ENCODE data around the gene FAM162A. TPM values are rescaled to one million over a fixed set of nuclear protein-coding genes. Genes with fewer than 3 reads are reported as not detected.

The FAM162A gene
- total RNA-seq, 4 donors from 2014 or later = 9.9 to 24.2 (median 17.8) TPM

- no peak overlapping the region for H3K4me3 ChIP-seq
- H3K9me3 ChIP-seq = no peaks in the 10 kb centered on the region
- no peak overlapping the region for H3K27ac ChIP-seq
- no peak for DNase-seq
- TF ChIP-seq, protein P1, sequence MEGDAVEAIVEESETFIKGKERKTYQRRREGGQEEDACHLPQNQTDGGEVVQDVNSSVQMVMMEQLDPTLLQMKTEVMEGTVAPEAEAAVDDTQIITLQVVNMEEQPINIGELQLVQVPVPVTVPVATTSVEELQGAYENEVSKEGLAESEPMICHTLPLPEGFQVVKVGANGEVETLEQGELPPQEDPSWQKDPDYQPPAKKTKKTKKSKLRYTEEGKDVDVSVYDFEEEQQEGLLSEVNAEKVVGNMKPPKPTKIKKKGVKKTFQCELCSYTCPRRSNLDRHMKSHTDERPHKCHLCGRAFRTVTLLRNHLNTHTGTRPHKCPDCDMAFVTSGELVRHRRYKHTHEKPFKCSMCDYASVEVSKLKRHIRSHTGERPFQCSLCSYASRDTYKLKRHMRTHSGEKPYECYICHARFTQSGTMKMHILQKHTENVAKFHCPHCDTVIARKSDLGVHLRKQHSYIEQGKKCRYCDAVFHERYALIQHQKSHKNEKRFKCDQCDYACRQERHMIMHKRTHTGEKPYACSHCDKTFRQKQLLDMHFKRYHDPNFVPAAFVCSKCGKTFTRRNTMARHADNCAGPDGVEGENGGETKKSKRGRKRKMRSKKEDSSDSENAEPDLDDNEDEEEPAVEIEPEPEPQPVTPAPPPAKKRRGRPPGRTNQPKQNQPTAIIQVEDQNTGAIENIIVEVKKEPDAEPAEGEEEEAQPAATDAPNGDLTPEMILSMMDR (IDR thresholded peaks at IDR 0.05) = no peak
- no peak for TF ChIP-seq POLR2A (IDR thresholded peaks at IDR 0.05)
- no peaks in the 10 kb centered on the region for H3K4me1 ChIP-seq
- peaks cover 0 to 5% (median 0%) of the 10 kb centered on the region in 3 donors for H3K36me3 ChIP-seq
- no peaks in the 10 kb centered on the region for H3K27me3 ChIP-seq
Measured at GRCh38 chr3:122394173-122394572, 10.2 kb downstream of the FAM162A start.

GRCh38 chr3:122395582-122395981, 11.6 kb downstream of the FAM162A start:
- peaks cover 0 to 5% (median 0%) of the 10 kb centered on the region in 3 donors for H3K36me3 ChIP-seq
- H3K27ac ChIP-seq = no peak overlapping the region
- H3K4me3 ChIP-seq = no peak overlapping the region
- no peaks in the 10 kb centered on the region for H3K9me3 ChIP-seq
- H3K4me1 ChIP-seq = no peaks in the 10 kb centered on the region
- DNase-seq = no peak
- TF ChIP-seq, protein P1 (IDR thresholded peaks at IDR 0.05) = no peak
- no peak for TF ChIP-seq POLR2A (IDR thresholded peaks at IDR 0.05)
- H3K27me3 ChIP-seq = no peaks in the 10 kb centered on the region

DNA sequence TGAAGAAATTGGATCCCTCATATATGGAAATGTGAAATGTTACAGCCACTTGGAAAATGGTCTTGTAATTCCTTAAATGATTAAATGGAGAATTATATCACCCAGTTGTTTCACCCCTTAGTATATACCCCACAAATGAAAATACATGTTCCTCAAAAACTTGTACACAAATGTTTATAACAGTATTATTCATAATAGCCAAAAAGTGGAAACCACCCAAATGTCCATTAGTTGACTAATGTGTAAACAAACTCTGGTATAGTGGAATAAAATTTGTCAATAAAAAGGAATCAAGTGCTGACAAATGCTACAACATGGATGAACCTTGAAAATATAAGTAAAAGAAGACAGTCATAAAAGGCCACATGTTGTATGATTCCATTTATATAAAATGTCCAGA, 12.5 kb downstream of the FAM162A start:
- H3K9me3 ChIP-seq = no peaks in the 10 kb centered on the region
- no peak for TF ChIP-seq POLR2A (IDR thresholded peaks at IDR 0.05)
- TF ChIP-seq, protein P1 (IDR thresholded peaks at IDR 0.05) = no peak
- DNase-seq = no peak
- H3K27me3 ChIP-seq = no peaks in the 10 kb centered on the region
- no peak overlapping the region for H3K4me3 ChIP-seq
- peaks cover 0 to 5% (median 0%) of the 10 kb centered on the region in 3 donors for H3K36me3 ChIP-seq
- H3K4me1 ChIP-seq = no peaks in the 10 kb centered on the region
- no peak overlapping the region for H3K27ac ChIP-seq

- no peak for TF ChIP-seq POLR2A (IDR thresholded peaks at IDR 0.05)
- TF ChIP-seq, protein P1 (IDR thresholded peaks at IDR 0.05) = no peak
- Histone ChIP-seq H3K36me3 (peaks cover 0 to 5% (median 0%) of the 10 kb centered on the region in 3 donors), H3K4me1 (no peaks in the 10 kb centered on the region), H3K9me3 (no peaks in the 10 kb centered on the region), H3K27me3 (no peaks in the 10 kb centered on the region), H3K4me3 (no peak overlapping the region), H3K27ac (no peak overlapping the region)
- no peak for DNase-seq
Measured at GRCh38 chr3:122397201-122397600, 13.2 kb downstream of the FAM162A start.

DNA sequence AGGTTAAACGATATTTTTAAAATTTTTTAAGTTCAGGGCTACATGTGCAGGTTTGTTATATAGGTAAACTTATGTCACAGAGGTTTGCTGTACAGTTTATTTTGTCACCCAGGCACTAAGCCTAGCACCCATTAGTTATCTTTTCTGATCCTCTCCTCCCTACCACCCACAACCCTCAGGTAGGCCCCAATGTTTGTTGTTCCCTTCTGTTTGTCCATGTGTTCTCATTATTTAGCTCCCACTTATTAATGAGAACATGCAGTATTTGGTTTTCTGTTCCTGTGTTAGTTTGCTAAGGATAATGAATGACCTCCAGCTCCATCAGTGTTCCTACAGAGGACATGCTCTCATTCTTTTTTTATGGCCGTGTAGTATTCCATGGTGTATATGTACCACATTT, 14.9 kb downstream of the FAM162A start:
- no peak for TF ChIP-seq POLR2A (IDR thresholded peaks at IDR 0.05)
- TF ChIP-seq, protein P1 (IDR thresholded peaks at IDR 0.05) = no peak
- H3K4me1 ChIP-seq = no peaks in the 10 kb centered on the region
- no peaks in the 10 kb centered on the region for H3K27me3 ChIP-seq
- no peak overlapping the region for H3K27ac ChIP-seq
- H3K36me3 ChIP-seq = peaks cover 0 to 15% (median 0%) of the 10 kb centered on the region in 3 donors
- H3K4me3 ChIP-seq = no peak overlapping the region
- no peak for DNase-seq
- H3K9me3 ChIP-seq = no peaks in the 10 kb centered on the region

DNA sequence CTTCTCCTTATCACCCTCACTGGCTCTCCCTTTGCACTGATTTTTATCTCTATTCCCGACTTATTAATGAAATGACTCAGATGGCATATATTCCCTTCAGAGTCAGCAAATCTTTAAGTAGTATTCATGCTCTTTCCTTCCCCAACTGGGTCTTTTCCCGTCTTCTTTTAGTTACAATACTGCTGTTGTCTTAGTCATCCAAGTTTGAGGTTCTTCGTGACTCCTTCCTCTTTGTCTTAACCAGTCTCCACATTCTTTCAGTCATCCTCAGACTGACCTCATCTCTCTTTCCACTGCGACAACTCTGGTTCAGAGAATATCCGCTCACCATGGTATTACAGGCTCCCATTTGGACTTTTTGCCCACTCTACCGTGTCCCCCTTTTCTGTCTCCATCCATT, 19.5 kb downstream of the FAM162A start:
- Histone ChIP-seq H3K36me3 (peaks cover 0 to 51% (median 0%) of the 10 kb centered on the region in 3 donors), H3K27me3 (no peaks in the 10 kb centered on the region), H3K9me3 (no peaks in the 10 kb centered on the region), H3K4me3 (no peak overlapping the region), H3K27ac (no peak overlapping the region), H3K4me1 (no peaks in the 10 kb centered on the region)
- no peak for TF ChIP-seq POLR2A (IDR thresholded peaks at IDR 0.05)
- TF ChIP-seq, protein P1 (IDR thresholded peaks at IDR 0.05) = no peak
- no peak for DNase-seq

All from Peyer's patch (tissue), 4 donors.